Measurements from ENCODE around the gene HERPUD2. TPM values are rescaled to one million over a fixed set of nuclear protein-coding genes. Genes with fewer than 3 reads are reported as not detected.

Gene HERPUD2
- total RNA-seq, 1 donor from 2014 or later: 43.7 TPM

DNA sequence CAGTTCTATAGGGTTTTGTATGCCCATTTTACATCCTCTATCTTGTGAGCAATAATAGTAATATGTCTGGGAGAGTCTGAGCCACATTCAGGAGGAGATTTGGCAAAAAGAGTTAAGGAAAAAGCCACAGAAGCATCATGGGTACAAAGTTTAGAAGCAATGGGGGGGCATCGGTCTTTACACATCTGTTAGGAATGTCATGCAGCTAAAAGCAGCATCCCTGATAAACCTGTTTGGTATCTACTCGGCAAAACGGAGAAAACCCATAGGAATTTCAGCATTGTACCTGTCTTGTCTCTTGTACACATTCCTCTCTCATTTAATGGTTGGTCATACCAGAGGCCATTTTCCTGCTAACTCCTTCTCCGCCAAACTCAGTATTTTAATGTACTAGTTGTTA, 12.5 kb upstream of the HERPUD2 start:
- Mint-ChIP-seq H3K27ac (no peak overlapping the region), H3K36me3 (no peaks in the 10 kb centered on the region), H3K9me3 (no peaks in the 10 kb centered on the region), H3K4me3 (no peak overlapping the region), H3K27me3 (ENCODE audit: insufficient read depth, low read depth) (peaks cover 2% of the 10 kb centered on the region), H3K4me1 (peaks cover 2% of the 10 kb centered on the region)
- Histone ChIP-seq H3K9ac (no peak overlapping the region), H3K4me3 (no peak overlapping the region), H3F3A (ENCODE audit: low read depth) (no peaks in the 10 kb centered on the region), H3K4me1 (no peaks in the 10 kb centered on the region), H3K27me3 (no peaks in the 10 kb centered on the region), H3K36me3 (no peaks in the 10 kb centered on the region), H2AFZ (replicated peaks) (no peak overlapping the region), H4K20me1 (ENCODE audit: low read depth) (no peaks in the 10 kb centered on the region), H3K27ac (no peak overlapping the region), H3K4me2 (no peak overlapping the region), H3K9me3 (ENCODE audit: low read depth) (no peaks in the 10 kb centered on the region), H3K79me2 (ENCODE audit: low read depth) (no peaks in the 10 kb centered on the region)
- TF ChIP-seq EZH2 (IDR thresholded peaks at IDR 0.05): no peak
- no peak for TF ChIP-seq EZH2phosphoT487 (IDR thresholded peaks at IDR 0.05)
- TF ChIP-seq, protein P1, sequence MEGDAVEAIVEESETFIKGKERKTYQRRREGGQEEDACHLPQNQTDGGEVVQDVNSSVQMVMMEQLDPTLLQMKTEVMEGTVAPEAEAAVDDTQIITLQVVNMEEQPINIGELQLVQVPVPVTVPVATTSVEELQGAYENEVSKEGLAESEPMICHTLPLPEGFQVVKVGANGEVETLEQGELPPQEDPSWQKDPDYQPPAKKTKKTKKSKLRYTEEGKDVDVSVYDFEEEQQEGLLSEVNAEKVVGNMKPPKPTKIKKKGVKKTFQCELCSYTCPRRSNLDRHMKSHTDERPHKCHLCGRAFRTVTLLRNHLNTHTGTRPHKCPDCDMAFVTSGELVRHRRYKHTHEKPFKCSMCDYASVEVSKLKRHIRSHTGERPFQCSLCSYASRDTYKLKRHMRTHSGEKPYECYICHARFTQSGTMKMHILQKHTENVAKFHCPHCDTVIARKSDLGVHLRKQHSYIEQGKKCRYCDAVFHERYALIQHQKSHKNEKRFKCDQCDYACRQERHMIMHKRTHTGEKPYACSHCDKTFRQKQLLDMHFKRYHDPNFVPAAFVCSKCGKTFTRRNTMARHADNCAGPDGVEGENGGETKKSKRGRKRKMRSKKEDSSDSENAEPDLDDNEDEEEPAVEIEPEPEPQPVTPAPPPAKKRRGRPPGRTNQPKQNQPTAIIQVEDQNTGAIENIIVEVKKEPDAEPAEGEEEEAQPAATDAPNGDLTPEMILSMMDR (IDR thresholded peaks at IDR 0.05): no peak
- DNase-seq (ENCODE audit: low spot score): no peak

GRCh38 chr7:35705932-35706461, 11.1 kb upstream of the HERPUD2 start:
- H3K27ac Mint-ChIP-seq: no peak overlapping the region
- Histone ChIP-seq H3K4me2 (no peak overlapping the region), H3K36me3 (no peaks in the 10 kb centered on the region)

GRCh38 chr7:35704261-35704660, 9.3 kb upstream of the HERPUD2 start:
- Histone ChIP-seq H3F3A (ENCODE audit: low read depth) (no peaks in the 10 kb centered on the region), H3K9me3 (ENCODE audit: low read depth) (no peaks in the 10 kb centered on the region), H3K27me3 (no peaks in the 10 kb centered on the region), H3K9ac (no peak overlapping the region), H3K36me3 (no peaks in the 10 kb centered on the region), H3K79me2 (ENCODE audit: low read depth) (no peaks in the 10 kb centered on the region), H4K20me1 (ENCODE audit: low read depth) (no peaks in the 10 kb centered on the region), H3K4me3 (no peak overlapping the region), H3K4me1 (no peaks in the 10 kb centered on the region), H2AFZ (replicated peaks) (no peak overlapping the region), H3K4me2 (no peak overlapping the region), H3K27ac (no peak overlapping the region)
- Mint-ChIP-seq H3K27me3 (ENCODE audit: insufficient read depth, low read depth) (peaks cover 2% of the 10 kb centered on the region), H3K4me3 (no peak overlapping the region), H3K4me1 (no peaks in the 10 kb centered on the region), H3K27ac (no peak overlapping the region), H3K9me3 (no peaks in the 10 kb centered on the region), H3K36me3 (no peaks in the 10 kb centered on the region)
- DNase-seq (ENCODE audit: low spot score): no peak
- TF ChIP-seq EZH2phosphoT487 (IDR thresholded peaks at IDR 0.05): no peak
- TF ChIP-seq, protein P1 (IDR thresholded peaks at IDR 0.05): no peak
- TF ChIP-seq EZH2 (IDR thresholded peaks at IDR 0.05): no peak

More at GRCh38 chr7:35705932-35706461, 11.1 kb upstream of the HERPUD2 start:
- Mint-ChIP-seq H3K4me1 (peaks cover 2% of the 10 kb centered on the region), H3K27me3 (ENCODE audit: insufficient read depth, low read depth) (peaks cover 2% of the 10 kb centered on the region), H3K4me3 (no peak overlapping the region), H3K36me3 (no peaks in the 10 kb centered on the region), H3K9me3 (no peaks in the 10 kb centered on the region)
- H2AFZ ChIP-seq (replicated peaks): no peak overlapping the region
- H3K27me3 ChIP-seq: no peaks in the 10 kb centered on the region
- no peaks in the 10 kb centered on the region for H3K9me3 ChIP-seq (ENCODE audit: low read depth)
- H3K27ac ChIP-seq: no peak overlapping the region
- no peaks in the 10 kb centered on the region for H3F3A ChIP-seq (ENCODE audit: low read depth)
- no peak for DNase-seq (ENCODE audit: low spot score)
- H3K4me1 ChIP-seq: no peaks in the 10 kb centered on the region
- no peaks in the 10 kb centered on the region for H3K79me2 ChIP-seq (ENCODE audit: low read depth)
- H3K4me3 ChIP-seq: no peak overlapping the region
- no peak overlapping the region for H3K9ac ChIP-seq
- TF ChIP-seq EZH2phosphoT487 (IDR thresholded peaks at IDR 0.05) (no peak), EZH2 (IDR thresholded peaks at IDR 0.05) (no peak)
- TF ChIP-seq, protein P1 (IDR thresholded peaks at IDR 0.05): no peak
- H4K20me1 ChIP-seq (ENCODE audit: low read depth): no peaks in the 10 kb centered on the region

Data from neural progenitor cell (in vitro differentiated cells).